ENCODE results near the gene BHLHA9.

BHLHA9 gene

GRCh38 chr17:1256699-1257098, 13.5 kb upstream of the BHLHA9 start:
- DNase-seq, result no peak

DNA sequence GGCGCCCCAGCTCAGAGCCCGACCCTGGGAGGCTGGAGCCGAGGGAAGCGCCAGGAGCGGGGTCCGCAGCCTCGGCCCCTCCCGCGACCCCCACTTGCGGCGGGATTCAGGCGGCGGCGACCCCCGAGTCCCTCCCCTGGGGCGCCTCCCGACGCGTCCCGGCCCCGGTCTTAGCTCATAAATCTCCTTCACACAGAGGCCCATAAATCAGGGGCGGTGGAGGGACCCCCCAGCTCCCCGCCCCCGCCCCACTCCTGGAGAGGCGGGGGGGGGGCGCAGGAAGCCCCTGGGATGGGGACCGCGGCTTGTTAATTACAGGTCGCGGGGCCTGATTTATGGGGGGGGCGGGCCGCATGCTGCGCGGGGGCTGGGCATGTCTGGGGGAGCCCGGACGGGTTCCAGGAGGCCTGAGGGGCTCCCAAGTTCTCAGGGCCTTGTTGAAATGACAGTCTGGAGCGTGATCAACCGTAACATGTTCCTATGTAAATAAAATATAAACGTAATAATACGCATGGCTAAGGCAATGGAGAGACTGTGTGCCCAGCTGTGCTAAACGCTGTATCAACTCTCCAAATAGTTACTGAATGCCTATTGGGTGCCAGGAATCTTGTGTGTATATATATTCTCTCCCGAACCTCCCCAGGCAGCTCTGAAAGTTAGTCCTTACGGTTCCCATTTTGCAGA, 10.0 kb upstream of the BHLHA9 start:
- DNase-seq, result no peak

DNA sequence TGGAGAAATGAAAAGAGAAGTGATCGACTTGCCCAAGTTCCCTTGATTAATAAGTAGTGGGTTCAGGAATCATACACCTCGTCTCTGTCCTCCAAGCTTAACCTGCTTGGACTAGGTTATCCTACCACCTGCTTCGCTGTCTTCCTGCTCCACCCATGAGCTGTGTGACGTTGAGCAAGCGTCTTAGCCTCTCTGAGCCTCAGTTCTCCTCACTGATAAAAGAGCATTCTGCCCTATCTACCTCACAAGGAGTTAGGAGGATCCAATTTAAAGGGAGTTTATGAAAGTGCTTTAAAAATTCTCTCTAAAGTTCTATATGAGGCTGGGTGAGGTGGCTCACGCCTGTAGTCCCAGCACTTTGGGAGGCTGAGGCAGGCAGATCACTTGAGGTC, 9.5 kb upstream of the BHLHA9 start:
- no peak for DNase-seq

DNA sequence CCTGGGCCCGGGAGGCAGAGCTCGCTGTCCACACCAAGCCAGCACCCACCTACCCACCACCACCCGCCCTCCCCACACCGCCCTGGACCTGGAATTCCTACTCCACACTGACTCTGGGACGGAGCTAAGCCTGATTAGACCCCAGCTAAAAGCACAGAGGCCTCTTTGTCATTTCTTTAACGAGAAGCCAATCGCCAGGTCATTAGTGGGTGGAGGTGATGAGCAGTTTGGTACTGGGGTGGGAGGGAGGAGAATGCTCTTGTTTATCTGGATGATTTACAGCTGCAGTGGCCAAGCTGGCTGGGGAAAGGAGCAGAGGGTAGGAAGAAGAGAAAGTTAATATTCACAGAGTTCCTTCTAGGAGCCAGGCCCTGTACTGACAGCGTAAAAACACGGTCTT, 6.0 kb upstream of the BHLHA9 start:
- no peak for DNase-seq

GRCh38 chr17:1267471-1267943, 2.7 kb upstream of the BHLHA9 start:
- no peak for DNase-seq

DNA sequence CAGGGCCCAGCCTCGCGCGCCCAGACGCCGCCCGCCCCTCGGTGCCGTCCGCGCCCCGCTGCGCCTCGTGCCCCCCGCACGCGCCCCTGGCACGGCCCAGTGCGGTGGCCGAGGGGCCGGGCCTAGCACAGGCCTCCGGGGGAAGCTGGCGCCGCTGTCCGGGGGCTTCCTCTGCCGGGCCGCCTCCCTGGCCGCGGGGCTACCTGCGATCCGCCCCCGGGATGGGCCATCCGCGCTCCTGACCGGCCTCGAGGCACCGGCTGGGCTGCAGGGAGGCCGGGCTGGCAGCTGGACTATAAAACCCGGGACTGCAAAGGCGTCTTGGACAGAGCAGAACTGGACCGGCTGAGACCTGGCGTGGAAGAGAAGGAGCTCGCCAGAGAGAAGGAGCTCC, 783 bp downstream of the BHLHA9 start:
- DNase-seq, result no peak

DNA sequence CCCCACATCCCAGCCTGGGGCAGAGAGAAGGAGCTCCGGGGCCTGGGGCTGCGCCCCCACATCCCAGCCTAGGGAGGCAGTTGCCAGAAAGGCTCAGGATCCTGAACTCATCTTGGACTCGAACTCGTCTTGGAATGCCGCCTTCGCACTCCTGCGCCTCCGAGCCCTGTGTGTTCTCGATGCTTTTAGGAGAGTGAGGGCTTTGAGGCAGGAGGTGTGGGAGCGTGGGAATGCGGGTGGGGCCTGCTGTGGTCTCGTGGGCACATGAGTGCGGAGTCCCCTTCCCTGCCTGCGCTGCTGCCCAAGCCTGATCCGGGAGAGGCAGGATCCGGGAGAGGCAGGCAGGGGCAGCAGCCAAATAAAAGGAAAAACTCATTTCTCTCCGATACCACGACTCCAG, 1.2 kb downstream of the BHLHA9 start:
- DNase-seq, result no peak

DNA sequence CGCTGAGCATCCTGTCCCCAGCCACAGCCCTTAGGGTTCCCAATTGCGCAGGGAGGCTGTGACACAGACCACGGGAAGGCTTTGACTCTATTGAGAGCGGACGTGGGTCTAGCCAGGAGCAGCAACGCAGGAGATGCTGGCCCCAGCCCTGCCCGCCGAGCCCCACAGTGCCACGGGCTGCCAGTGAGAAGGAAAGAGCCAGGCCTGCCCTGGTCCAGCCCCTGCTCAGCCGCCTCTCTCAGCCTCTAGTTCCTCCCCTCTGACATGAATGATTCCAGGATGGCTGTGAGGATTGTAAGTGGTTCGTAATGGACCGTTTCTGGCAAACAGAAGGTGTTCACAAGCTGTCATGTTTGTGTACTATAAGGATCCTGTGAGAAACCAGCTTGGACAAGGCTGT, 2.5 kb downstream of the BHLHA9 start:
- no peak for DNase-seq

DNA sequence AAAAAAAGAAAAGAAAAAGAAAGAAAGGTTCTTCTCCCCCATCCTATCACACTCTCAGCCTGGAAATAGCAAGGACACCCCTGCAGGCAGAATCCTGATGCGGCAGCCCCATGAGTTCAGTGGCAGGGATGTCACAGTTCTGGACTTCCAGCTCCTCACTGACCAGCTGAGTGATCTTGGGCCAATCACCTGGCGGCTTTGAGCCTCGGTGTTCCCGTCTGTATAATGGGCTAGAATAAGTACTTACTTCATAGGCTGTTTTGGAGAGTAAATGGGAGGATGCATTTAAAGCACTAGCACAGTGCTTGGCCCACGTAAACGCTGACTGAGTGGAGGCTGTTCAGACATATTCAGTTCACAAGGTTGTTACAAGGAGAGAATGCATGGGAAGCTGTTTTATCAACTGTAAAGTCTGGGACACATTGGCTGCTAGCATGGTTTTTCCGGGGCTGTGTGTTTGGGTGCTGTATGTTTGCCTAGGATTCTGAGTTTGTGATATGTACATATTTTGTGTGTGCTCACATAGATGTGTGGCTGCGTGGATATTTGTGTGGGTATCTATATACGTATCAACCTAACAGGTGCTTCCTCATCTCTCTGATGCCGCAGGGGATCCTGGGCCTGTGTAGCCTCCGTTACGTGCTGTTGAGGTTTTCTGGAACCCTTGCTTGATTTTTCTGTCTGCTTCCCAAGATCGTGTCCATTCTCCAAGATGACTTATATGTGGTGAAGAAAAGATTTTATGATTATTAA, 3.4 kb downstream of the BHLHA9 start:
- DNase-seq, result no peak

GRCh38 chr17:1274245-1274608, 4.0 kb downstream of the BHLHA9 start:
- DNase-seq, result no peak

DNA sequence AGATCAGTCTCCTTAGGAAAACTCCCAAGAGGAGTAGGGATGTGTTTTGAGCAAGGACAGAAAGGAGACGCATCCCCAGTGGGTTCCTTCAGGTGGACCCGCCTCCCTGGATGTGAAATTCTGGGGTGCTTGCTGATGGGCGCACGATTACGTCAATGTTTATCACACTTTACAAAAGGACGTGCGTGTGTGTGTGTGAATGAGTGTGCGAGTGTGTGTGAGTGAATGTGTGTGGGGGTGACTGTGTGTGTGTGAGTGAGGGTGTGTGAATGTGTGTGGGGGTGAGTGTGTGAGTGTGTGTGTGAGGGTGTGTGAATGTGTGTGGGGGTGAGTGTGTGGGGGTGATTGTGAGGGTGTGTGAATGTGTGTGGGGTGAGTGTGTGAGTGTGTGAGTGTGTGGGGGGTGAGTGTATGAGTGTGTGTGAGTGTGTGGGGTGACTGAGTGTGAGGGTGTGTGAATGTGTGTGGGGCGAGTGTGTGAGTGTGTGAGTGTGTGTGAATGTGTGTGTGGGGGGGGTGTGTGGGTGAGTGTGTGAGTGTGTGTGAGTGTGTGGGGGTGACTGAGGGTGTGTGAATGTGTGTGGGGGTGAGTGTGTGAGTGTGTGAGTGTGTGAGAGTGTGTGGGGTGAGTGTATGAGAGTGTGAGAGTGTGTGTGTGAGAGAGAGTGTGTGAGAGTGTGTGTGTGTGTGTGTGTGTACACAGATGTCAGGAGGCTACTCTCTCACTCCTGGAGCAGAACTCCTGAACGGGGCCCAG, 5.1 kb downstream of the BHLHA9 start:
- DNase-seq, result no peak

DNA sequence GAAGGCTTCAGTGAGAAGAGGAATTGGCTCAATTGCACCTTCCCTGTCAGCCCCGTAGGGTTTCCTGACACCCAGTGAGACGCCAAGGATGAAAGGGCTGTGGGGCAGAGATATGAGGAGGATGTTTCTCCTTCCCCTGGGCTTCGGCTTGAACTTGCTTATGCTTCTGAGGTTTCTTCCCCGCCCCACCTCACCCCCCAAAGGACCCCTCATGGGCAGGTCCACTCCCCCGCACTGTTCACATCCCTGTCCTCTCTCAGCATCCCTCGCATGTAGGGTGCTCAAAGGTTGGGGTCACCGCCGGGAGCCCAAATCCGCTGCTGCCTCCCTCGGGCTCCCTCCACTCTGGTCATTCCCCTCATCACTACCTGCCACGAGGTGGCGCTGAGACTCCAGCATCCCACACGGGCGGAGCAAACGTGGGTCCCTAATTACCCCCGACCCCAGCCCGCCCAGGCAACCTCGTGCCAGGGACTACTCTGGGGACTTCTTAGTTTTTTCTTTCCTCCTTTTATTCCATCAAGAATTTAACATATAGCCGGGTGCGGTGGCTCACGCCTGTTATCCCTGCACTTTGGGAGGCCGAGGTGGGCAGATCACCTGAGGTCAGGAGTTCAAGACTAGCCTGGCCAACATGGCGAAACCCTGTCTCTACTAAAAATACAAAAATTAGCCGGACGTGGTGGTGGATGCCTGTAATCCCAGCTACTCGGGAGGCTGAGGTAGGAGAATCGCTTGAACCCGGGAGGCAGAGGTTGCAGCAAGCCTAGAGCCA, 5.9 kb downstream of the BHLHA9 start:
- DNase-seq, result no peak

- no peak for DNase-seq
Observed at GRCh38 chr17:1280652-1281051, 10.4 kb downstream of the BHLHA9 start.

DNA sequence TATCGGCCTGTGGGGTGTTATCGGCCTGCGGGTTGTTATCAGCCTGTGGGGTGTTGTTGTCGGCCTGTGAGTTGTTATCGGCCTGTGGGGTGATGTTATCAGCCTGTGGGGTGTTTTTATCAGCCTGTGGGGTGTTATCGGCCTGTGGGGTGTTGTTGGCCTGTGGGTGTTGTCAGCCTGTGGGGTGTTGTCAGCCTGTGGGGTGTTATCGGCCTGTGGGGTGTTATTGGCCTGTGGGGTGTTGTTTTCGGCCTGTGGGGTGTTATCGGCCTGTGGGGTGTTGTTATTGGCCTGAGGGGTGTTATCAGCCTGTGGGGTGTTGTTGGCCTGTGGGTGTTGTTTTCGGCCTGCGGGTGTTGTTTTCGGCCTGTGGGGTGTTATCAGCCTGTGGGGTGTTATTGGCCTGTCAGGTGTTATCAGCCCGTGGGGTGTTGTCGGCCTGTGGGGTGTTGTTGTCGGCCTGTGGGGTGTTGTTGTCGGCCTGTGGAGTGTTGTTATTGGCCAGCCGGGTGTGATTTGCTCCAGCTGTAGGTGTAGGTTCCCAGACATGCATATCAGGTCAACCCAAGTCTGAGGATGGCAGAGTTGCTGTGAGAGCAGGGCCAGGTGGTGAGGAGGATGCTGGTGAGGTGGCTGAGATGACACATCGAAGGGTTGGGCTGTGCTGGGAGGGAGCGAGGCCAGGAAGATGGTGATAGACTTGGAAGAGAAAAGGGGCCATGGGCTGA, 16.3 kb downstream of the BHLHA9 start:
- no peak for DNase-seq

DNA sequence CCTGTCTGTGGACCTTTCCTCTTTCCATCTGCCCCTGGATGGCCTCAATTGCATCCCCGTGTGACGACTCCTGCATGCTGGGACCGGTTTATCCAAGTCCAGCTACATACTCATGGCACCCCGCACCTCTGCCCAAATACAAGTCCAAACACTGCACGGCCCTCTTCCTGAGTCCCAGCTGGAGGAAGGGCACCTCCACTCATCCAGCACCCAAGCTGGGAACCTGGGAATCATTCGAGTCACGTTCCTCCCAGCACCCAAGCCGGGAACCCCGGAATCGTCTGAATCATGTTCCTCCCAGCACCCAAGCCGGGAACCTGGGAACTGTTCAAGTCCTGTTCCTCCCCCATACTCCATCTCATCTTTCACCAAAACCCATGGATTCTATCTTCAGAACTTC, 19.5 kb downstream of the BHLHA9 start:
- no peak for DNase-seq

DNA sequence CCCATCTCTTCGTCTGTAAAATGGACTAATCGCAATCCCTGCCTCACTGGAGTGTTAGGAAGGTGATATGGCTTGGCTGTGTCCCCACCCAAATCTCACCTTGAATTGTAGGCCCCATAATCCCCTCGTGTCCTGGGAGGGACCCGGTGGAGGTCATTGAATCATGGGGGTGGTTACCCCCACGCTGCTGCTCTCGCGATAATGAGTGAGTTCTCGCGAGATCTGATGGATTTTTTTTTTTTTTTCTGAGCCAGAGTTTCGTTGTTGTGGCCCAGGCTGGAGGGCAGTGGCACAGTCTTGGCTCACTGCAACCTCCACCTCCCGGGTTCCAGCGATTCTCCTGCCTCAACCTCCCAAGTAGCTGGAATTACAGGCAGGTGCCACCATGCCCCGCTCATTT, 20.4 kb downstream of the BHLHA9 start:
- no peak for DNase-seq

- no peak for DNase-seq
Observed at GRCh38 chr17:1294157-1294717, 24.0 kb downstream of the BHLHA9 start.

- DNase-seq, result no peak
Observed at GRCh38 chr17:1298606-1299005, 28.4 kb downstream of the BHLHA9 start.

DNA sequence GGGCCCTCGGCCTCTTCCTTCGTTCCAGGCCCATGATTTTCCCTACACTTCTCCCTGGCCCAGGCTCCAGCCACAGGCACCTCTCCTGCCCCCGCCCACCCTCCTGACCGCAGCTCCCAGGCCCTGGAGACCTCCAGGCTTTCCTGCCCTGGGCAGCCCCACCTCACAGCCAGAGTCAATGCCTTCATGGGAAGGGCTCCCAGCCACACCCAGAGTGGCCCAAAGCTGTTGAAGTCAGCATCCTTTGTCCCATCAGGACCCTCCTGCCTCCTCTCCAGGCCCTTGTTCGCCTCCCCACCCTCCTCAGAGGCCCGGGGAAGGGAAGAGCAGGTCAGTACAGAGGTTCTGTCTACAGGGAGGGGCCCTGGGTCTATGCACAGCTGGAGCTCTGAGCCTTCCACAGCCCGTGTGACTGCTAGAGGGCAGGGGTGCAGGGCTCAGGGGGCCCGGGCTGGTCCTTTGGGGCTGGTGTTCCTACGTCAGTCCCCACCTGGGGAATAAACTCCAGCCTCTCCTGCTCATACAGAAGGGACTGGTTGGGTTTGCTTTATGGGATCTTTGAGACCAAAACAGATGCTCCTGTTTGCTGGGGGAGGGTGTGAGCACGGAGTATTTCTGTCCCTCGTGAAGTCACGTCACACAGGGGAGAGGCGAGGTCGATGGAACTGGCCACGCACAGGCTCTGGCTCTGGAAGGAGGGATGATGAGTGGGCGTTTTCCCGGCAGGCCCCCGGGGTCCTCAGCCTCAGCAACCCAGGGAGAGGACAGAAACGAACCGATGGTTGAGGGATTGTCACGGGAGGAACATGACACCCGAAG, 29.5 kb downstream of the BHLHA9 start:
- no peak for DNase-seq

GRCh38 chr17:1300371-1300905, 30.2 kb downstream of the BHLHA9 start:
- no peak for DNase-seq

DNA sequence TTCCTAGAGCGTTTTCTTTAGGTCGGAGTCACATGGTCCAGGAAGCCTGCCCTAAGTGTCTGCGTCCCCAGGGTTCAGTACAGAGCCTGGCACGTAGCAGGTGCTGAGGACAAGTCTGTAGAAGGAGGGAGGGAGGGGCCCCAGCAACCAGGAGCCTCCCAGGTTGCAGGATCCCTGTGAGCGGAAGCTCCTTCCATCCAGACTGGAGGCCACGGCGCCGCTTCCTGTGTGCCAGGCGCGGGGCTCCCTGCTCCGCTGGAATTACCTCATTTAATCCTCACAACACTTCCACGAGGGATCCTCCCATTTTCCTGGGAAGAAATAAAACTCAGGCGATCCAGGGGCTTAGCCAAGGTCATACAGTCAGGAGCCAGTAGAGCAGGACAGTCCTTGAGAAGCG, 31.3 kb downstream of the BHLHA9 start:
- DNase-seq, result no peak

All from activated gamma-delta T cell (primary cell).